Measurements from ENCODE around the gene TRAF4. TPM values are rescaled to one million over a fixed set of nuclear protein-coding genes. Genes with fewer than 3 reads are reported as not detected.

TRAF4 gene
- total and polyA plus RNA-seq, 10 of the 15 experiments (the other 5 are each of a cell fraction or from before 2014, with no cell fraction given), result 3.7 to 197 (median 66.4) TPM

DNA sequence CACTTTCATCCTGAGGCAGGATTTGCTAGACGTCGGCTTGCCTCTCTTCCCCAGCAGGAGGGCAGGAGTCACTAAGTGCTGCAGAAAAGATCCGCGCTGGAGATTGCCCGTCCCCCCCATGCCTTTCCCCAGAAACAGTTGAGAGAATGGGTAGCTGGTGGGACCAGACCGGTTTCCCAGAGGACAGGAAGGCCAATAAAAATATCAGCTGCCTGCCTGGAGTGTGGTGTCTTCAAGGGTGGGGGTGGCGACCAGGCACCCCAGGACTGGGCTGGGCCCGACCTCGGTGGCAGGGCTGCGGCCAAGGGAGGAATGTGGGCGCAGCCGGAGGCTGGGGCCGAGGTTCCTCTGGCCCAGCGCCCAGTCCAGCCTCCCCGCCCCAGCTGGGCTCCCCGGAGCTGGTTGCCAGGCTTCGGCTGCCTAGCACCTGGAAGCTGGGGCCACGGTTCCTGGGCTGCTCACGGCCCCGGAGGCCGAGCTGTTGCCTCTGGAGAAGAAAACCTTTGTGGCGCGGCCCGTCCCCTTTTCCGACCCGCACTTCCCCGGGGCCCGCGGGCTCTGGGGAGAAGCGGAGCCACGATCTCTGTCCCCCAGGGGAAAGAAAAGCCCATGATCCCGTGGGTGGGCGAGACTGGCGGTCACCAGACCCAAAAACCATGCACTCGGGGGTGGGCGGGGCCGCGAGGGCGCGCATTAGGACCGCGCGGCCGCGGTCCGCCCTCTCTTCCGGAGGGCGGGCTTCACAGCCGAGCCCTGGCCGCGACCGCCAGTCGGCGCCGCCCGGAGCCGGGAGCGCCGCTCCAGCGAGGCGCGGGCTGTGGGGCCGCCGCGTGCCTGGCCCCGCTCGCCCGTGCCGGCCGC is at the start of gene TRAF4 (continued):
- TF ChIP-seq NFXL1 (IDR thresholded peaks at IDR 0.05; ENCODE audit: borderline replicate concordance) (0 out of 2 replicates have a peak, but pooled peaks have one; percentile 54), CBFB (IDR thresholded peaks at IDR 0.05; ENCODE audit: low read depth) (0 out of 2 replicates have a peak, but pooled peaks have one; percentile 21), SREBF2 (IDR thresholded peaks at IDR 0.05; ENCODE audit: low read length) (no peak), IRF4 (IDR thresholded peaks at IDR 0.05; ENCODE audit: low read depth, low read length) (no peak), ETV6 (conservative IDR thresholded peaks at IDR 0.05 in 1 of 2, IDR thresholded peaks at IDR 0.05 in 1 of 2; ENCODE audit: borderline replicate concordance in 1 of 2, low read depth in 1 of 2) (no peak), MEF2B (IDR thresholded peaks at IDR 0.05; ENCODE audit: partially characterized antibody, poor library complexity, severe bottlenecking) (peak; percentile 93), CREB1 (IDR thresholded peaks at IDR 0.05; ENCODE audit: low read depth) (no peak), SMAD1 (IDR thresholded peaks at IDR 0.05; ENCODE audit: low read depth, partially characterized antibody) (peak; percentile 35), MYB (IDR thresholded peaks at IDR 0.05; ENCODE audit: borderline replicate concordance, low read depth, low read length) (0 out of 2 replicates have a peak, but pooled peaks have one; percentile 22), HDAC2 (IDR thresholded peaks at IDR 0.05) (no peak), JUND (IDR thresholded peaks at IDR 0.05; ENCODE audit: low read depth, low read length) (no peak), EP300 (IDR thresholded peaks at IDR 0.05; ENCODE audit: borderline replicate concordance in 1 of 2, control insufficient read depth in 1 of 2, low read depth in 2 of 2, low read length in 2 of 2) (peak; percentile 17 to 53; a peak in 1 of 4 replicates), EED (IDR thresholded peaks at IDR 0.05; ENCODE audit: low read depth) (peak; percentile 45; the same call in 1 of the 2 replicates), CEBPB (IDR thresholded peaks at IDR 0.05; ENCODE audit: borderline replicate concordance in 1 of 2, low read depth in 2 of 2, low read length in 2 of 2) (no peak), NFYA (IDR thresholded peaks at IDR 0.05; ENCODE audit: borderline replicate concordance, low read depth, low read length) (no peak), CREM (IDR thresholded peaks at IDR 0.05; ENCODE audit: low read depth) (no peak; the same call in 1 of the 2 replicates), FOS (IDR thresholded peaks at IDR 0.05; ENCODE audit: borderline replicate concordance, extremely low read depth, insufficient read length) (no peak), SREBF1 (IDR thresholded peaks at IDR 0.05; ENCODE audit: low read length) (no peak), SMARCA5 (IDR thresholded peaks at IDR 0.05) (peak; percentile 84), POU2F2 (IDR thresholded peaks at IDR 0.05; ENCODE audit: borderline replicate concordance, low read depth, low read length) (peak; percentile 78; the same call in 1 of the 3 replicates)
- TF ChIP-seq, protein P1, sequence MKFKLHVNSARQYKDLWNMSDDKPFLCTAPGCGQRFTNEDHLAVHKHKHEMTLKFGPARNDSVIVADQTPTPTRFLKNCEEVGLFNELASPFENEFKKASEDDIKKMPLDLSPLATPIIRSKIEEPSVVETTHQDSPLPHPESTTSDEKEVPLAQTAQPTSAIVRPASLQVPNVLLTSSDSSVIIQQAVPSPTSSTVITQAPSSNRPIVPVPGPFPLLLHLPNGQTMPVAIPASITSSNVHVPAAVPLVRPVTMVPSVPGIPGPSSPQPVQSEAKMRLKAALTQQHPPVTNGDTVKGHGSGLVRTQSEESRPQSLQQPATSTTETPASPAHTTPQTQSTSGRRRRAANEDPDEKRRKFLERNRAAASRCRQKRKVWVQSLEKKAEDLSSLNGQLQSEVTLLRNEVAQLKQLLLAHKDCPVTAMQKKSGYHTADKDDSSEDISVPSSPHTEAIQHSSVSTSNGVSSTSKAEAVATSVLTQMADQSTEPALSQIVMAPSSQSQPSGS (IDR thresholded peaks at IDR 0.05; ENCODE audit: low read length), result no peak
- TF ChIP-seq, protein P2, sequence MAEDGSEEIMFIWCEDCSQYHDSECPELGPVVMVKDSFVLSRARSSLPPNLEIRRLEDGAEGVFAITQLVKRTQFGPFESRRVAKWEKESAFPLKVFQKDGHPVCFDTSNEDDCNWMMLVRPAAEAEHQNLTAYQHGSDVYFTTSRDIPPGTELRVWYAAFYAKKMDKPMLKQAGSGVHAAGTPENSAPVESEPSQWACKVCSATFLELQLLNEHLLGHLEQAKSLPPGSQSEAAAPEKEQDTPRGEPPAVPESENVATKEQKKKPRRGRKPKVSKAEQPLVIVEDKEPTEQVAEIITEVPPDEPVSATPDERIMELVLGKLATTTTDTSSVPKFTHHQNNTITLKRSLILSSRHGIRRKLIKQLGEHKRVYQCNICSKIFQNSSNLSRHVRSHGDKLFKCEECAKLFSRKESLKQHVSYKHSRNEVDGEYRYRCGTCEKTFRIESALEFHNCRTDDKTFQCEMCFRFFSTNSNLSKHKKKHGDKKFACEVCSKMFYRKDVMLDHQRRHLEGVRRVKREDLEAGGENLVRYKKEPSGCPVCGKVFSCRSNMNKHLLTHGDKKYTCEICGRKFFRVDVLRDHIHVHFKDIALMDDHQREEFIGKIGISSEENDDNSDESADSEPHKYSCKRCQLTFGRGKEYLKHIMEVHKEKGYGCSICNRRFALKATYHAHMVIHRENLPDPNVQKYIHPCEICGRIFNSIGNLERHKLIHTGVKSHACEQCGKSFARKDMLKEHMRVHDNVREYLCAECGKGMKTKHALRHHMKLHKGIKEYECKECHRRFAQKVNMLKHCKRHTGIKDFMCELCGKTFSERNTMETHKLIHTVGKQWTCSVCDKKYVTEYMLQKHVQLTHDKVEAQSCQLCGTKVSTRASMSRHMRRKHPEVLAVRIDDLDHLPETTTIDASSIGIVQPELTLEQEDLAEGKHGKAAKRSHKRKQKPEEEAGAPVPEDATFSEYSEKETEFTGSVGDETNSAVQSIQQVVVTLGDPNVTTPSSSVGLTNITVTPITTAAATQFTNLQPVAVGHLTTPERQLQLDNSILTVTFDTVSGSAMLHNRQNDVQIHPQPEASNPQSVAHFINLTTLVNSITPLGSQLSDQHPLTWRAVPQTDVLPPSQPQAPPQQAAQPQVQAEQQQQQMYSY (CRISPR knock-in tag; IDR thresholded peaks at IDR 0.05), result no peak
- TF ChIP-seq, protein P3, sequence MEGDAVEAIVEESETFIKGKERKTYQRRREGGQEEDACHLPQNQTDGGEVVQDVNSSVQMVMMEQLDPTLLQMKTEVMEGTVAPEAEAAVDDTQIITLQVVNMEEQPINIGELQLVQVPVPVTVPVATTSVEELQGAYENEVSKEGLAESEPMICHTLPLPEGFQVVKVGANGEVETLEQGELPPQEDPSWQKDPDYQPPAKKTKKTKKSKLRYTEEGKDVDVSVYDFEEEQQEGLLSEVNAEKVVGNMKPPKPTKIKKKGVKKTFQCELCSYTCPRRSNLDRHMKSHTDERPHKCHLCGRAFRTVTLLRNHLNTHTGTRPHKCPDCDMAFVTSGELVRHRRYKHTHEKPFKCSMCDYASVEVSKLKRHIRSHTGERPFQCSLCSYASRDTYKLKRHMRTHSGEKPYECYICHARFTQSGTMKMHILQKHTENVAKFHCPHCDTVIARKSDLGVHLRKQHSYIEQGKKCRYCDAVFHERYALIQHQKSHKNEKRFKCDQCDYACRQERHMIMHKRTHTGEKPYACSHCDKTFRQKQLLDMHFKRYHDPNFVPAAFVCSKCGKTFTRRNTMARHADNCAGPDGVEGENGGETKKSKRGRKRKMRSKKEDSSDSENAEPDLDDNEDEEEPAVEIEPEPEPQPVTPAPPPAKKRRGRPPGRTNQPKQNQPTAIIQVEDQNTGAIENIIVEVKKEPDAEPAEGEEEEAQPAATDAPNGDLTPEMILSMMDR (IDR thresholded peaks at IDR 0.05 in 2 of 3, conservative IDR thresholded peaks at IDR 0.05 in 1 of 3; ENCODE audit: control insufficient read depth in 2 of 3, extremely low read depth in 1 of 3, insufficient read depth in 1 of 3, low read depth in 3 of 3, low read length in 3 of 3), result peak in 1 of 3 experiments; percentile 26; a peak in 1 of 6 replicates
